PFSK-1 (cell line): ENCODE measurements around the gene BLOC1S2. TPM values are rescaled to one million over a fixed set of nuclear protein-coding genes. Genes with fewer than 3 reads are reported as not detected.
A peak's percentile ranks its signal among the peaks of the same experiment; 100 is the strongest.

Source experiments
- FOXP2 ChIP-seq: optimal IDR thresholded peaks from 2 replicates; pipeline ENCODE3; 2011; ENCODE audit warnings: borderline replicate concordance, control low read depth, inconsistent platforms; ENCODE audit not compliant: insufficient read depth; ENCODE audit errors: extremely low read length, extremely low read depth
- POLR2AphosphoS5 ChIP-seq: IDR thresholded peaks from 2 replicates; pipeline ENCODE4 v1.6.1; 2012; ENCODE audit warnings: low read depth, mild to moderate bottlenecking, control low read depth, low read length, moderate library complexity
- SIN3A ChIP-seq: IDR thresholded peaks from 2 replicates; pipeline ENCODE4 v1.6.1; 2012; ENCODE audit warnings: mild to moderate bottlenecking, low read length, moderate library complexity, borderline replicate concordance; ENCODE audit not compliant: insufficient read depth
- TAF1 ChIP-seq: IDR thresholded peaks from 2 replicates; pipeline ENCODE4 v1.6.1; 2012; ENCODE audit warnings: low read length, control low read depth, borderline replicate concordance; ENCODE audit not compliant: insufficient read depth
- polyA plus RNA-seq: library from polyadenylated mRNA; unstranded; fragments of >200 nt; gene quantifications from one replicate; pipeline ENCODE4 v1.2.1, GENCODE V29; 2012; ENCODE audit warnings: low read depth, missing spikeins; ENCODE audit not compliant: insufficient read length
- TF ChIP-seq, protein P1 (sequence below), 2 experiments: IDR thresholded peaks; 2 replicates each; pipeline versions ENCODE4 v1.6.1 to v1.8.0; 2011 to 2012; ENCODE audit warnings: low read depth in 2 of 2, low read length in 2 of 2, control low read depth in 1 of 2, inconsistent platforms in 1 of 2, mild to moderate bottlenecking in 1 of 2, moderate library complexity in 1 of 2; ENCODE audit not compliant: insufficient read depth in 1 of 2

Gene BLOC1S2
- 41.0 TPM for polyA plus RNA-seq

GRCh38 chr10:100286051-100287033 lies at the start of gene BLOC1S2:
Gene BLOC1S2, minus strand, starts transcription at chr10:100286680. Its CDS starts 21 bp downstream, at chr10:100286659.
- 0 out of 2 replicates have a peak, but pooled peaks have one; percentile 85 for TF ChIP-seq TAF1
- TF ChIP-seq, protein P1, sequence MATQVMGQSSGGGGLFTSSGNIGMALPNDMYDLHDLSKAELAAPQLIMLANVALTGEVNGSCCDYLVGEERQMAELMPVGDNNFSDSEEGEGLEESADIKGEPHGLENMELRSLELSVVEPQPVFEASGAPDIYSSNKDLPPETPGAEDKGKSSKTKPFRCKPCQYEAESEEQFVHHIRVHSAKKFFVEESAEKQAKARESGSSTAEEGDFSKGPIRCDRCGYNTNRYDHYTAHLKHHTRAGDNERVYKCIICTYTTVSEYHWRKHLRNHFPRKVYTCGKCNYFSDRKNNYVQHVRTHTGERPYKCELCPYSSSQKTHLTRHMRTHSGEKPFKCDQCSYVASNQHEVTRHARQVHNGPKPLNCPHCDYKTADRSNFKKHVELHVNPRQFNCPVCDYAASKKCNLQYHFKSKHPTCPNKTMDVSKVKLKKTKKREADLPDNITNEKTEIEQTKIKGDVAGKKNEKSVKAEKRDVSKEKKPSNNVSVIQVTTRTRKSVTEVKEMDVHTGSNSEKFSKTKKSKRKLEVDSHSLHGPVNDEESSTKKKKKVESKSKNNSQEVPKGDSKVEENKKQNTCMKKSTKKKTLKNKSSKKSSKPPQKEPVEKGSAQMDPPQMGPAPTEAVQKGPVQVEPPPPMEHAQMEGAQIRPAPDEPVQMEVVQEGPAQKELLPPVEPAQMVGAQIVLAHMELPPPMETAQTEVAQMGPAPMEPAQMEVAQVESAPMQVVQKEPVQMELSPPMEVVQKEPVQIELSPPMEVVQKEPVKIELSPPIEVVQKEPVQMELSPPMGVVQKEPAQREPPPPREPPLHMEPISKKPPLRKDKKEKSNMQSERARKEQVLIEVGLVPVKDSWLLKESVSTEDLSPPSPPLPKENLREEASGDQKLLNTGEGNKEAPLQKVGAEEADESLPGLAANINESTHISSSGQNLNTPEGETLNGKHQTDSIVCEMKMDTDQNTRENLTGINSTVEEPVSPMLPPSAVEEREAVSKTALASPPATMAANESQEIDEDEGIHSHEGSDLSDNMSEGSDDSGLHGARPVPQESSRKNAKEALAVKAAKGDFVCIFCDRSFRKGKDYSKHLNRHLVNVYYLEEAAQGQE (IDR thresholded peaks at IDR 0.05; ENCODE audit: insufficient read depth in 1 of 2, low read depth in 2 of 2, low read length in 2 of 2) = no peak; a peak in 1 of 4 replicates
- TF ChIP-seq FOXP2 = peak; percentile 79
- TF ChIP-seq SIN3A = no peak
- TF ChIP-seq POLR2AphosphoS5 = peak; percentile 88

GRCh38 chr10:100334762-100335161 lies 48.3 kb upstream of the BLOC1S2 start:
- TF ChIP-seq TAF1 = no peak
- TF ChIP-seq POLR2AphosphoS5 = no peak
- TF ChIP-seq, protein P1 (IDR thresholded peaks at IDR 0.05; ENCODE audit: insufficient read depth in 1 of 2, low read depth in 2 of 2, low read length in 2 of 2) = no peak
- TF ChIP-seq FOXP2 = no peak
- TF ChIP-seq SIN3A = no peak

DNA sequence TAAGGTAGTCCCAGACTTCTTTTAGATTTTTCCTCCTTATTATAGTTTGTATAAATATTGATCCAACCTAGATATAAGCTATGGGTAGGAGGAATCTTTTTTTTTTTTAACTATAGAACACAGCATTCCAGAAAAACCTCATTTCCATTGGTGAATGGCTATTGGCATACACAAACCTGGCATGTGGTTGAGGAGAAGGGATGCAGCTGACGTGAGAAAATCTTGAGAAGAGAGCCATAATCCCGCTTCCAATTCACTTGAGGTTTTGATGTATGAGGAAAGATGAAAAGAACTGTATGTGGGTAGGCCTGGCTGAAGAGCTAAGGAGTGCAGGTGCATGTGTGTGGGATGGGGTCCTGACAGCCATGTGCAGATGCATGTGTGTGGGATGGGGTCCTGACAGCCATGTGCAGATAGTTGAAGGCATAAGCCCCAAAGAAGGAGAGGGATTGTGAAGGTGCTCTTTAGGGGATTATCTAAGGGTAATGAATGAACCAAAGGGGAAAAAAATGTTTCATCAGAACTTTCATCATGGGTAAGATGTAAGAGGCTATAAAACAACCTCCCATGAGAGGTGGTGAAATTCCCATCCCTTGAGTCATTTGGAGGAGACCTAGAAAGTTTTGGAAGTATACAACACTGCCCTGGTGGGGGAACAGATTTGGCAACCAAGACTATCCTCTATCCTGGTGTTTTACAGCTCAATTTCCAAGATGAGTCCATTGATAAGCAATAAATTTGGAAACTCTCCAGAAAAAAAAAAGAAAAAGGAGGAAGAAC lies 47.4 kb upstream of the BLOC1S2 start:
- no peak for TF ChIP-seq SIN3A
- TF ChIP-seq TAF1 = no peak
- TF ChIP-seq, protein P1 (IDR thresholded peaks at IDR 0.05; ENCODE audit: insufficient read depth in 1 of 2, low read depth in 2 of 2, low read length in 2 of 2) = no peak
- TF ChIP-seq POLR2AphosphoS5 = no peak

DNA sequence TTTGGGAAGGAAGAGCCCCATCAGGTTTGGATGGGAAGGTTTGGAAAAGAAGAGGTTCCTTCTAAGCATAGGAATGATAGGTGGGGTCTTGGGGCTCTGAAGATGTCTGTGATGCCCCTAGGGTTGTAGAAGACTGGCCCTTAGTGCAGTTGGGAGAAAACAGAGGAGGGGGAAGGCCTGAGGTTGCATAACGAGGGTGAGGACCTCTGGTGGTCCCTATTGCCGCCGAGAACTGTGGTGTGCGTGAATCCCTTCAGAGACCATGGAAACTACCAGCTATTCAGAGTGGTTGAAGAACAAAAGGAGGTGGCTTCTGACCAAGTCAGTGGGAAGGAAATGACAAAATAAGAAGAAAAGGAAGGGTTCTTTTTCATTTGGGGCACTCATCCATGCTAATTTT lies 46.6 kb upstream of the BLOC1S2 start:
- TF ChIP-seq, protein P1 (IDR thresholded peaks at IDR 0.05; ENCODE audit: insufficient read depth in 1 of 2, low read depth in 2 of 2, low read length in 2 of 2) = no peak
- no peak for TF ChIP-seq SIN3A
- no peak for TF ChIP-seq TAF1
- no peak for TF ChIP-seq FOXP2
